Thyroid gland (tissue), 4 donors: ENCODE data around the gene PCID2.

ENCODE experiments used
- CTCF ChIP-seq, 6 experiments: fragments of 200-600 bp in 3 of 6; fragments of 450-650 bp in 3 of 6; sonication (generic) in 3 of 6; IDR thresholded peaks; one replicate each; pipeline ENCODE4 v1.5.1; 2016 to 2019; ENCODE audit warnings: antibody characterized with exemption in 6 of 6, mild to moderate bottlenecking in 2 of 6, inconsistent platforms in 1 of 6, moderate library complexity in 1 of 6
- POLR2A ChIP-seq, 2 donors: fragments of 450-650 bp; IDR thresholded peaks; one replicate each; pipeline ENCODE4 v1.6.1; 2017; ENCODE audit warnings: antibody characterized with exemption in 2 of 2, mild to moderate bottlenecking in 2 of 2, moderate library complexity in 1 of 2

GRCh38 chr13:113205428-113205931 lies 3.0 kb downstream of the PCID2 start:
- no peak for TF ChIP-seq POLR2A (IDR thresholded peaks at IDR 0.05)
- no peak for TF ChIP-seq CTCF (IDR thresholded peaks at IDR 0.05)
